ENCODE results near the gene CCNB1IP1.

- no peak for TF ChIP-seq SP1 (IDR thresholded peaks at IDR 0.05)
- TF ChIP-seq HDGF (IDR thresholded peaks at IDR 0.05; ENCODE audit: borderline replicate concordance), result no peak
Observed at GRCh38 chr14:20306079-20306423, 27.0 kb downstream of the CCNB1IP1 start.

Measured in HEK293T (cell line).